Muscle of arm (tissue), 12 donors: ENCODE measurements around the gene IP6K1. TPM values are rescaled to one million over a fixed set of nuclear protein-coding genes. Genes with fewer than 3 reads are reported as not detected.
A peak's percentile ranks its signal among the peaks of the same experiment; 100 is the strongest.
"Not testable (repeated sequence)": the region's sequence is repeated elsewhere in the genome, so short reads cannot be mapped to it uniquely, and the experiment has no call there.

Source experiments
- DNase-seq: peaks from one replicate; pipeline ENCODE4 v3.0.0-alpha.2; 2013
- polyA plus RNA-seq, 12 donors: library from polyadenylated mRNA; unstranded; fragments of 120-200 nt; gene quantifications; one replicate each; pipeline ENCODE4 v1.2.1, GENCODE V29; 2013; ENCODE audit not compliant: insufficient read length in 12 of 12

IP6K1 gene
- polyA plus RNA-seq, 12 donors: 17.8 to 37.0 (median 25.4) TPM; not detected in 1

DNA sequence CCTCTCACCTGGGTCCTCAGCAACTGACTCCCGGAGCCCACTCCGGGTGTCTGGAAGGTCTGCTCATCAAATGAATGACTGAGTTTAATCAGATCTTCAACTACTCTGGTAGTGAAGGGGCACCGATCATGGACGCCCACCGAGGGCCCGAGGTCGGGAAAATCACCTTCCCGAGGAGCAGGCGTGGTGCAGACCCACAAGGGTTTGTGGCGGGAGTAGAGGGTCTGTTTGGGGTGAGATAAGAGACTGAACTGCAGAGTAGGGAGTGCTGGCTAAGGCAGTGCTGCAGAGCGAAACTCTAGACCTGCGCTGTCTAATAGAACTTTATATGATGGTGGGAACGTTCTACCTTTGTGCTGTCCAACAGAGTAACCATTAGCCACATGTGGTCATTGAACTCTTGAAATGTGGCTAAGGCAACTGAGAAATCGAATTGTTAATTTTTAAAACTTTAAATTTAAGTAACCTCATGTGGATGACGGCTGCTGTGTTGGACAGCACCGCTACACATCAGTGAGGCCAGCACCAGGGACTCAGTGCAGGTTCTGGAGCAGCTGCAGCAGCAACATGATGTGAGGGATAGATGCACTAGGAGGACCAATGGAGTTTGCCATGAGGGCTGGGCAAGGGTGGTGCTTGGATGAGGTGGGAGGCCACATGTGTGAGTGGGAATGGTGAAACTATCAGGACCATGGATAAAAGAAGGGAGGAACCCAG is 96.3 kb downstream of the IP6K1 start:
- DNase-seq: not testable (repeated sequence)

DNA sequence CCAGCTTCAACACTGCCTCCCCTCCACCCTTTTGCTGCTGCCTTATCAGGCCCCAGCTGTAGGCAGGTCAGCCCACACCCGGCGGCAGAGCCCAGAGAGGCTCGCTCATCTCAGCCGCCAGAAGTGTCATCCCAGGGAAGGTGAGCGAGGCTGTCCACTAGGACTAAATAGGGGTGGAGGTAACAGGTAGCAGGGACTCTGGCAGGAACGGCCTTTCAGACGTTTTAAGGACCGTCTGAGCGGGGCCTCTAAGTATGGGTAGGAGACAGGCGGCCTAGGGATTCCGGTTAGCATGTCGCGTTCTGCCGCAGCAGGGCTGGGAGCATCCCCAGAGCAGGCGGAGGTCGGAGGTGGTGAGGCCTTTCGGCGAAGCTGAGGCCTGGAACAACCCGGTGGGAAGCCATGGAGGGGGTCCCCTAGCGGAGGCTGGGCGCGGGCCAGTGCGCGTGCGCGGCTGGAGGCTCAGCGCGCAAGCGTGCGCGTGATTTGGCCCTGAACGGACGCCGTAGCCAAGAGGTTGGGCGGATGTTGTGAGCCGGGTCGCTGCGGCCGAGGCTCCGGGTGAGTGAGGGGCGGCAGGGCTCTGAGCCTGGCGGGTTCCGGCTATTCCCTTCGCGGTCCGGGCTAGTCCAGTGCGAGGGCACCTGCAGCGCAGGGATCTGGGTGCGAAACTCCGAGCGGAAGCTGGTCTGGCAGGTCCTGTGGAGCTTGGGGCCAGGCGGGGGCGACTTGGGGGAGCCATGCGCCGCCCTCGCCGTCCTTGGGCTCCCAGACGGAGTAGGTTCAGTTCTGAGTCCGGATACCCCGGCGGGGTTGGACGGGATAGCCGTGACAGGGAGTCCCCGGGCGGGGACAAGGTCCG is 97.1 kb downstream of the IP6K1 start, which contains the start of the genes MST1 and RNF123:
TSS of gene MST1 (minus strand) at position 429 of the 862 bp plus-strand sequence. CDS start 783 bp downstream, outside the sequence.
TSS of gene RNF123 (plus strand) at position 512 of the 862 bp plus-strand sequence. CDS start 1,609 bp downstream, outside the sequence.
- DNase-seq: peak; percentile 95

DNA sequence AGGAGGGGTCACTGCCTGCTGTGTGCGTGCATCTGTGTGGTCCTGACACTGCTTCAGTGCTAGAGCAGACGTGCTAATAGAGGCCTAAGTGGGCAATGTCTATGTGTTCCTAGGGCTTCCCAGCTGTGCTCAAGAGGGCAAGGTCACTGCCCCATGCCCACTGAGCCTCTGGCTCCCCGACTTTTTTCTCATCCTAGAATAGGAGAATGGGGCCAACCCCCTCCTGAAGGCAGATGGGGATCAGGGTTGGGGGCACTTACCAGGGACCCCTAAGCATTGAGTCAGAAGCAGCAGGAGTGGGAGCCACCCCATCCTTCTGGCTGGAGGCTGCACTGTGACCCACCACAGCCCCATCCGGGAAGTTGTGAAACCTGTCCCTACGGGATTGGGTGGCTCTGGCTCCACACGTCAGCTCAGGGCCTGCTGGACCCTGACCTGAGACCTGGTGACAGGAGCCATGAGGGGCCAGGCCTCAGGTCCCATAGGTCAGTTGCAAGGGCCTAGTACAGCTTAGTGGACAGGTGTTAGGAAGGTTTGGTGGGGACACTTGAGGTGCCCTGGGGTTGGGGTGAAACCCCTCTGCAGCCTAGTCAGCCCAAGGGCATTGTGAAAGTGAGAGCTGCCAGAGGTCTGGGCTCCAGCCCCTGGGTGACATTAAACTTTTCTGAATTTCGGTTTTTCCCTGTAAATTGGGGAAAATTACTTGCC is 97.8 kb downstream of the IP6K1 start:
- not testable (repeated sequence) for DNase-seq

DNA sequence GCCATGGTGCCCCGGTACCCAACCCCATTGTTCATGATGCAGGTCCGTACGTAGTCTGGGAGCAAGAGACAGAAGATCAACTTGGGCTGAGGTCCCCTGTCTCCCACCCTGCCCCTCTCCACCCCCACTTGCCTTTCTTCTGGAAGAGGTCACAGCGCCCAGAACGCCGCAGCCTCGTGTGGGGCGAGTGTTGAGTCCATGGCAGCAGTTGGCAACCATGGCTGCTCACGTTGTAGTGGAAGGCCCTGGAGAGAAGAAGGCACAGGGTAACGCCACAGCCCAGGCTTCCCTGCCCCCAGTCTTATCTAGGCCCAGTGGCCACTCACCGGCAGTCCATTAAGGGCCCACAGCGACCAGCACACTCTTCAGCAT is 98.9 kb downstream of the IP6K1 start:
- DNase-seq: not testable (repeated sequence)

DNA sequence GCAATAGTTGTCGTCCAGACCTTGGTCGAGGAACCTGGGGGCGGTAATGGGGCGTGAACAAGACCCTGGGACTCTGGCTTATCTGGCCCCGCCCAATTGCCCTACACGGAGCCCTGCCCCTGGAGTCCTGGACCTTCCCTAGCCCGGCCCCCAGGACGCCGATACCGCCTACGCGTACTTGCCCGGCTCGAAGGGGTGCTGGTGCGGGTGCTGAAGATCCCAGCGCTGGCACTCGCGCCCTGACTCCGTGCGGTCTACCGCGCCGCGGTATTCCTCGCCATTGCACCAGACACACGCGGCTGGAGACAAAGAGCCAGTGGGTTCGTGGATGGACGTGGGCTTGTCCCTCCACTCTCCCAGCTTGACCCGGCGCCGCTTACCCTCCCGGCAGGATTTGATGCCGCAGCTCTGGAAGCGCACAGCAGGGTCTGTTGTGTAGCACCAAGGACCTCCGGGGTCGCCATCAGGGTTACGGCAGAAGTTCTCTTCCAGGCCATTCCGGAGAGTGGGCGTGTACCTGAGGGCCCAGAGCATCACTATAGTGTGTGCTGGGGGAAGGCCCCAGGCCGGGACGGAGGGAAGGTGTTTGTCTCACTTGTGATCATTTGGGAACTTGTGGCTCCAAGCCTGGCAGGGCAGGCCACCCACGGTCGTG is 99.4 kb downstream of the IP6K1 start:
- DNase-seq: not testable (repeated sequence)

DNA sequence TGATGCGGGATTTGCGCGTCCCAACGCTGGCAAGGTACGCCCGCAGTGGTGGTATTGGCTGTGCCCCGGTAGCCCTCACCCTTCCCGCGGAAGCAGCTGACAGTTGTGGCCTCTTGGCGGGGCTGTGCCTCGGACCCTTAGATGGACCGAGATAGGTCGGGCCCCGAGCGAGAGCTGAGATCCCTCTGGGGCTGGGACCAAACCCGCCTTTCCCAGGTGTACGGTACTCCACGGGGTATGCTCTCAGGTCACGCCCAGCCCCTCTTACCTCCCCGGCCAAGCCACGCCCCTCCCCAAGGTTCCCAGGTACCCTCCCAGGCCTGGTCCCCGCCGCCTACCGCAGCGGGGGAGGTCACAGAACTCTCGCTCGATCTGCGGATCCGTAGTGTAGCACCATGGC is 100.0 kb downstream of the IP6K1 start:
- not testable (repeated sequence) for DNase-seq

DNA sequence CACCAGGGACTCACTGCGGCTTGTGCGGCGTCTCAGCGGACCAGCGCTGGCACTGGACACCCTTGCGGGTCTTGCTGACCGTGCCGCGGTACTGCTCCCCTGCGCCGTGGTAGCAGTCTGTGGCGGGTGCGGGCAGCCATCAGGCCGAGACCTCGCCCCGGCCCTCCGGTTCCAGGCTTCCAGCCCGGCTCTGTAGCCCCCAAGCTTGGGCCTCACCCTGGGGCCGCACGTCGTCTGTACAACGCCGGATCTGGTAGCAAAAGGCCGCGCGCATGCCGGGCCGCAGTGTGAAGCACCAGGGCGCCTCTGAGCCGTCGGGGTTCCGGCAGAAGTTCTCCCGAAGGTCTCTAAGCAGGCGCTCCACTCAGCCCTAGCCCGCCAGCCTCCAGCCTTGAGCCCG is 100.5 kb downstream of the IP6K1 start:
- DNase-seq: not testable (repeated sequence)

DNA sequence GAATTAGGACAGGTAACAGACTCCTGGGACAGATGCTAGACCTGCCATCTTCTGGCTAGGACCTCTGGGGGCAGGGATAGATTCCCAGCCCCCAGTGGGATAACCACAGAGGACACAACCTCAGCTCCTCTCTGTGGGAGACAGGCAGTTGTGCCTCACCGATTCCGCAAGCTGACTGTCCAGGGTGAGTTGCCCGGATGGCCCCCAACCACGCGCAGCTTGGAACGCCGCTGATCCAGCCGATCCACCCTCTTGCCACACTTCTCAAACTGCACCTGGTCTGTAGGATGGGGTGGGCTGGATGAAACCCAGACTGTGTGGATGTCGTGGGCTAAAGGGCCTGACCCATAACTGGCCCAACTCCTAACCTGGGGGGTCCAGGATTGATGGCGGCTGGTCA is 101.2 kb downstream of the IP6K1 start:
- DNase-seq: not testable (repeated sequence)

DNA sequence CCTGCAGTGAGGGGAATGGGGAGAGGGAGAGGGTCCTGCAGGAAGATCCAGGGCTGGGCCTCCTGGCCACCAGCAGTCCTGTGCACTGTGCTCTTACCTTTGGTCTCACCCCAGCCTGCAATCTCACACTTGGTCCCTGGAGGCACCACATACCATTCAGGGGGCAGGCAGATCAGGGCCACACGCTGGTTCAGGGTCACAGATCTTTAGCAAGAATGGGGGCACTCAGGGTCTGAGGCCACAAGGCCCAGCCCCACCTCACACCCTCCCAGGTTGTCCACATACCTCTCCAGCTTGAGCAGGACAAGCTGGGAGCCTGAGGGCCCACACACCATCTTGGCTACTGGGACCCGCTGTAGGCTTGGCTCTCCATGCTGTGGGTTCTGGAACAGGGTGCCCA is 101.9 kb downstream of the IP6K1 start:
- DNase-seq: not testable (repeated sequence)

DNA sequence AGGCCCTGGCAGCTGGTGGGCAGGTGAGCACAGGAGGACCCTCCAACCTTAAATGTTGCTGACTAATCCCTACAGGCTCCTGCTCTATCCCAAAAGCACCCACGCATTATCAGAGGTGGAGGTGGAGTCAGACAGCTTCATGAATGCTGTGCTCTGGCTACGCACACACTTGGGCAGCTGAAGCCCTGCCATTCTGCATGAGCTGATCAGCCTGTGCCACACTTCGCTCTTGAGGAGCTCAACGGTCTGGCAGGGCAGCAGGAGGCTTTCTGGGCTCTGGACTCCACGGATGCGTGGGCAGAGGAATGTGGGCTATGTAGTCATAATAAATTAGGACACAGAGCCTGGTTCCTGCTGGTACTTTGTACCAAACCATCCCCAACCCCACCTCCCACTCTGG is 103.2 kb downstream of the IP6K1 start:
- DNase-seq: no peak

DNA sequence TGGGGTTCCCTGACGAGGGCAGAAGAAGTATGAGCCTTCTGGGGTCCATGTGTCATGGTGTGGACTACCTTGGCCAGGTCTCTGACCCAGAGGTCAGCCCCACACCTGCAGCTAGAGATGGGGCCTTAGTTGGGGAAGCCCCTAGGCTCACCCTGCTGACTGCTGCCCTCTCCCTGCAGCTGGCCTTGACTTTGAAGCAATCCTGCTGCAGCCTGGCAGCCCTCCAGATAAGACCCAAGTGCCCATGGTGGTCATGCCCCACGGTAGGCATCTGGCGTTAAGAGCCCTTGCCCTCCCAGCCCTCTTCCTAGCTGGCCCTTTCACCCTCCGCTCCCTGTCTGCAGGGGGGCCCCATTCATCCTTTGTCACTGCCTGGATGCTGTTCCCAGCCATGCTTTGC is 104.8 kb downstream of the IP6K1 start:
- DNase-seq: no peak

DNA sequence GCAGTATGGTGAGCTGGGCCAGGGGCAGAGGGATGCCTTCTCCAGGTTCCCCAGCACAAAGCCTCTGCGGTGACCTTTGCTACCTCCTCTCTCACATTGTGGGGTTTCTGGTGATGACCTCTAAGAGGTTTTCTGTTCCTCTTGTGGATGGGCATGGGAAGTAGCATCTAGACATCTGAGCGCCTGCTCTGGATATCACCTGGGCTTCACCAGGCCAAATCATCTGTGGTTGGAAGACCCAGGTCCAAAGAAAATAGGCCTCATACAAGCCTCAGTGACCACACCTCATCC is 105.2 kb downstream of the IP6K1 start:
- DNase-seq: no peak

DNA sequence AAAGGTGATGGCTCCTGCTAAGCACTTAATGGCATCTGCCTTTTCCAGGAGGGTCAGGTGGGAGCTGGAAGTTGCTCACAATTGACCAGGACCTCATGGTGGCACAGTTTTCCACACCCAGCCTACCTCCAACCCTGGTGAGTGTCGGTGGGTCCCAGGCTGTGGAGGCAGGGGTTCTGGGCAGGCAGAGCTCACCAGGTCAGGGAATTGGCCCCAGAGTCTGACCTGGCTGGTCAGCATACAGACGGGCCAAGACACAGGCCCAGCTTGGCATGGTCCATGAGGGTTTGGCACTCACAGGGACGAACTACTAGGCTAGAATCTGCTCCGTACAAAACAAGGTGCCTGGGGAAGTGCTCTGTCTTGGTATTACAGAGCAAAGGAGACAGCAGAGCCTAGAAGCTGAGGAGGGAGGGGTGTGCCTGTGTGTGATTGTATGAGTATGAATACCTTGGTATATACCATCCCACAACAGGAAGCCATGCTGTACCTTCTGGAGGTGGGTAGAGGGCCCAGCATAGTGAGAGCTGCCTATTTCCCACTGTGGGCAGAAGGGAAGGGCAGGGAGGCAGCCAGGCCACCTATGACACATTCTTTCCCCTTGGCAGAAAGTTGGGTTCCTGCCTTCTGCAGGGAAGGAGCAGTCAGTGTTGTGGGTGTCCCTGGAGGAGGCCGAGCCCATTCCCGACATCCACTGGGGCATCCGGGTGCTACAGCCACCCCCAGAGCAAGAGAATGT is 105.7 kb downstream of the IP6K1 start:
- DNase-seq: no peak

DNA sequence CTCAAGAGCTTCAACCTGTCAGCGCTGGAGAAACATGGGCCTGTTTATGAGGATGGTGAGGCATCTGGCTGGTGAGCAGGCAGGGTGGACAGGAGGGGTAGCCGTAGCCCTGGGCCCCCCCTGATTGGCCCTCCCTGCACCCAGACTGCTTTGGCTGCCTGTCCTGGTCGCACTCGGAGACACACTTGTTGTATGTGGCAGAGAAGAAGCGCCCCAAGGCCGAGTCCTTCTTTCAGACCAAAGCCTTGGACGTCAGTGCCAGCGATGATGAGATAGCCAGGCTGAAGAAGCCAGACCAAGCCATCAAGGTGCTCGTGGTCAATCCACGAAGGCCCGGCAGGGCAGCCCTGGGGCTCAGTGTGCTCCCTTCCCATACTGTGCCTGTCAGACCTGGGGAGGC is 110.4 kb downstream of the IP6K1 start:
- DNase-seq: no peak

DNA sequence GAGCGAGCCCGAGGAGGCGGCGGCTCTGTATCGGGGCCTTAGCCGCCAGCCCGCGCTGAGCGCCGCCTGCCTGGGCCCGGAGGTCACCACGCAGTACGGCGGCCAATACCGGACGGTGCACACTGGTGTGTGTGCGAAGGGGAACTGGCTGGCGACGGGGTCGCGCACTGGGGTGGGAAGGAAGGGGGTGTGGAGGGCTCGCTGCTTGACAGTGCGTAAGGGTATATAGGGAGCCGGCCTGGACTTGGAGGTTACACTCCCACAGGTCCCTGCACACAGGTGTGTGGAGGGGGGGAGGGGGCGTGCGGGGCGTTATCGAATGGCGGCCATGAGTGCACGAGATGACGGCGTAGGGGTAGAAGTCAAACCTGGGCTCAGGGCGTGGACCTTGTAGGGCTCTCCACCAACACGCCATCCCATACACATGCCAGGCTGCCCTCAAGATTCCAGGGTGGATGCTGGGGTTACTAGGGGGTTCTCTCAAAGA is 111.8 kb downstream of the IP6K1 start:
- peak; percentile 13 for DNase-seq

Other genes starting within 250 kb of the IP6K1 start
- gene BSN, start 232.1 kb downstream of the IP6K1 start, polyA plus RNA-seq: 1 to 10 TPM in 6 of 12 donors, under 1 TPM in 5, not detected in 1; 0.43 to 1.5 (median 1.2) TPM
- gene APEH, start 112.2 kb downstream of the IP6K1 start, polyA plus RNA-seq: 10 to 100 TPM in 11 of 12 donors, not detected in 1; 46.6 to 86.0 (median 62.3) TPM
- gene MST1, start 97.1 kb downstream of the IP6K1 start, polyA plus RNA-seq: 10 to 100 TPM in 6 of 12 donors, 1 to 10 TPM in 5, not detected in 1; 3.8 to 63.5 (median 10.4) TPM
- 100 to 1,000 TPM in 1 of 12 donors, 10 to 100 TPM in 10, not detected in 1; 30.9 to 103 (median 40.4) TPM for gene RNF123, start 97.0 kb downstream of the IP6K1 start, polyA plus RNA-seq
- 1 to 10 TPM in 11 of 12 donors, not detected in 1; 1.2 to 6.1 (median 2.3) TPM for gene AMIGO3, start 66.9 kb downstream of the IP6K1 start, polyA plus RNA-seq
- gene GMPPB, start 62.6 kb downstream of the IP6K1 start, polyA plus RNA-seq: 10 to 100 TPM in 7 of 12 donors, 1 to 10 TPM in 4, not detected in 1; 7.9 to 11.8 (median 10.4) TPM
- gene CDHR4, start 13.3 kb upstream of the IP6K1 start, polyA plus RNA-seq: under 1 TPM in 3 of 12 donors, not detected in 9; 0.10 to 0.32 (median 0.16) TPM
- 10 to 100 TPM in 5 of 12 donors, 1 to 10 TPM in 6, not detected in 1; 4.5 to 19.0 (median 8.8) TPM for gene INKA1, start 16.7 kb upstream of the IP6K1 start, polyA plus RNA-seq
- gene UBA7, start 27.4 kb upstream of the IP6K1 start, polyA plus RNA-seq: 10 to 100 TPM in 11 of 12 donors, not detected in 1; 15.0 to 33.7 (median 19.2) TPM
- 1 to 10 TPM in 10 of 12 donors, not detected in 2; 3.2 to 9.0 (median 5.0) TPM for gene TRAIP, start 70.0 kb upstream of the IP6K1 start, polyA plus RNA-seq
- under 1 TPM in 10 of 12 donors, not detected in 2; 0.13 to 0.77 (median 0.37) TPM for gene CAMKV, start 83.4 kb upstream of the IP6K1 start, polyA plus RNA-seq
- 10 to 100 TPM in 1 of 12 donors, 1 to 10 TPM in 9, under 1 TPM in 1, not detected in 1; 0.98 to 12.4 (median 2.3) TPM for gene MST1R, start 117.3 kb upstream of the IP6K1 start, polyA plus RNA-seq
- 10 to 100 TPM in 1 of 12 donors, 1 to 10 TPM in 9, not detected in 2; 4.7 to 10.3 (median 5.7) TPM for gene MON1A, start 143.3 kb upstream of the IP6K1 start, polyA plus RNA-seq
- gene RBM6, start 153.6 kb upstream of the IP6K1 start, polyA plus RNA-seq: 100 to 1,000 TPM in 3 of 12 donors, 10 to 100 TPM in 8, not detected in 1; 53.3 to 148 (median 76.8) TPM